Ovary (tissue), 9 donors: ENCODE results near the gene MEGF10. TPM values are rescaled to one million over a fixed set of nuclear protein-coding genes. Genes with fewer than 3 reads are reported as not detected.

Source experiments
- DNase-seq, 5 donors: peaks; one replicate each; pipeline ENCODE4 v3.0.0-alpha.2; 2019 to 2020
- H3K27ac ChIP-seq, 2 donors: fragments of 200-600 bp; one replicate each; pipeline versions ENCODE4 v1.5.1 to v1.8.0; 2019 to 2022
- H3K27me3 ChIP-seq: fragments of 200-600 bp; one replicate; pipeline ENCODE4 v1.8.0; 2022
- H3K36me3 ChIP-seq: fragments of 200-600 bp; sonication (generic); one replicate; pipeline ENCODE4 v1.5.1; 2019
- H3K4me1 ChIP-seq: one replicate; pipeline ENCODE4 v1.8.1; 2013; ENCODE audit warnings: mild to moderate bottlenecking, moderate library complexity; ENCODE audit not compliant: insufficient read depth
- H3K4me3 ChIP-seq: fragments of 200-600 bp; sonication (generic); one replicate; pipeline ENCODE4 v1.5.1; 2017
- H3K9me3 ChIP-seq, 2 donors: fragments of 200-600 bp in 1 of 2; sonication (generic) in 1 of 2; one replicate each; pipeline versions ENCODE4 v1.5.1 to v1.8.1; 2013 to 2019; ENCODE audit warnings: mild to moderate bottlenecking in 1 of 2, moderate library complexity in 1 of 2
- EP300 ChIP-seq: sonication (generic); formaldehyde crosslinking; IDR thresholded peaks from one replicate; pipeline ENCODE4 v1.6.1; 2017; ENCODE audit warnings: antibody characterized with exemption
- POLR2A ChIP-seq: fragments of 450-650 bp; IDR thresholded peaks from one replicate; pipeline ENCODE4 v1.6.1; 2017; ENCODE audit warnings: antibody characterized with exemption, mild to moderate bottlenecking, moderate library complexity
- WGBS, 3 donors: extraction: QIAGEN DNeasy Blood & Tissue Kit in 1 of 3; methylation state at CpG; one replicate each; pipeline versions ENCODE4 v1.1.5 to v1.1.7; 2013 to 2017; 5-methylcytosine and 5-hydroxymethylcytosine counted together
- intact Hi-C, 4 donors: fragments of 100-400 bp; cut with DNase I; formaldehyde crosslinking; loops; one replicate each; pipeline versions ENCODE4 v1.11.0 to v1.15.1; 2022 to 2023
- polyA plus RNA-seq, 2 donors: library from polyadenylated mRNA; stranded (reverse); fragments of 200-250 nt in 1 of 2; fragments of 350-450 nt in 1 of 2; fragmentation: Illumina TruSeq in 1 of 2; extraction: RNeasy Lipid Tissue Mini Kit (QIAGEN cat#74804) in 1 of 2; gene quantifications; one replicate each; pipeline ENCODE4 v1.2.3, GENCODE V29; 2013 to 2014
- total RNA-seq, 7 donors: library from RNA; depleted of rRNA in 2 of 7; stranded (reverse); fragments of >200 nt in 2 of 7; fragmentation: NEBNext Ultra II Directional in 3 of 7; extraction: Animal tissue kit (Norgen Biotek cat#: 25700) in 3 of 7; gene quantifications; one replicate each; pipeline versions ENCODE4 v1.1.0 to v1.2.4, GENCODE V29; 2016 to 2023
- TF ChIP-seq, protein P1 (sequence below), 3 donors: fragments of 450-650 bp in 2 of 3; fragments of 200-600 bp in 1 of 3; IDR thresholded peaks; one replicate each; pipeline versions ENCODE4 v1.5.1 to v1.8.0; 2016 to 2022; ENCODE audit warnings: antibody characterized with exemption in 3 of 3, mild to moderate bottlenecking in 1 of 3
- donor health status: DM: no; HTN: no; CAD: no; lungs with moderate emphysema.
- donor health status: DM: no; HTN: no; CAD: no.
- donor health status: Bipolar disorder and iron deficiency.
- donor health status: DM: yes; HTN: yes; CAD: no.
- donor health status: DM: no; HTN: no; CAD: no.
- donor health status: DM: yes; HTN: yes; CAD: no.

The MEGF10 gene
- total and polyA plus RNA-seq, 9 donors = 0.10 to 1.2 (median 0.51) TPM; not detected in 1

DNA sequence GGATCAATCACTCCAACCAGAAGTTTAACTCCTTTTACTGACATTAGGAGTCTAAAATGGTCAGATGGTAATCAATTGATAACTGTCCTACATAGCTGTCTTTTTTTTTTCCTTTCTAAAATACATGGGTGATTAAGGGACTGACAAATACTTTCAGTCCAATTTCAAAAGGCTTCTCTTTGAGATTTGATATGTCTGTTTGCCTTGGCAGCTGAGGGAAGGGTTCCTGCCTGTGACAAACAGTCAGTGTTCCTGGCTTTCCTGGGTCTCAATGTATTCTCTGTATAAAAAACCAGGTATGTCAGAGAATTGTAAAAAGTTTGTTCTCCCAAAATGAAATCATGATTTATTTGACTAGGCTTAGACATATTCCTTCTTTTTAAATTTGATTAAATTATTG, 84.5 kb downstream of the MEGF10 start:
- no peak overlapping the region for H3K27ac ChIP-seq
- intact Hi-C loops = no loop called here
- H3K4me3 ChIP-seq = no peak overlapping the region
- no peaks in the 10 kb centered on the region for H3K9me3 ChIP-seq
- TF ChIP-seq, protein P1, sequence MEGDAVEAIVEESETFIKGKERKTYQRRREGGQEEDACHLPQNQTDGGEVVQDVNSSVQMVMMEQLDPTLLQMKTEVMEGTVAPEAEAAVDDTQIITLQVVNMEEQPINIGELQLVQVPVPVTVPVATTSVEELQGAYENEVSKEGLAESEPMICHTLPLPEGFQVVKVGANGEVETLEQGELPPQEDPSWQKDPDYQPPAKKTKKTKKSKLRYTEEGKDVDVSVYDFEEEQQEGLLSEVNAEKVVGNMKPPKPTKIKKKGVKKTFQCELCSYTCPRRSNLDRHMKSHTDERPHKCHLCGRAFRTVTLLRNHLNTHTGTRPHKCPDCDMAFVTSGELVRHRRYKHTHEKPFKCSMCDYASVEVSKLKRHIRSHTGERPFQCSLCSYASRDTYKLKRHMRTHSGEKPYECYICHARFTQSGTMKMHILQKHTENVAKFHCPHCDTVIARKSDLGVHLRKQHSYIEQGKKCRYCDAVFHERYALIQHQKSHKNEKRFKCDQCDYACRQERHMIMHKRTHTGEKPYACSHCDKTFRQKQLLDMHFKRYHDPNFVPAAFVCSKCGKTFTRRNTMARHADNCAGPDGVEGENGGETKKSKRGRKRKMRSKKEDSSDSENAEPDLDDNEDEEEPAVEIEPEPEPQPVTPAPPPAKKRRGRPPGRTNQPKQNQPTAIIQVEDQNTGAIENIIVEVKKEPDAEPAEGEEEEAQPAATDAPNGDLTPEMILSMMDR (IDR thresholded peaks at IDR 0.05) = no peak
- TF ChIP-seq POLR2A (no peak), EP300 (no peak)
- H3K27me3 ChIP-seq = no peaks in the 10 kb centered on the region
- no peaks in the 10 kb centered on the region for H3K36me3 ChIP-seq
- no peaks in the 10 kb centered on the region for H3K4me1 ChIP-seq
- DNase-seq = no peak

DNA sequence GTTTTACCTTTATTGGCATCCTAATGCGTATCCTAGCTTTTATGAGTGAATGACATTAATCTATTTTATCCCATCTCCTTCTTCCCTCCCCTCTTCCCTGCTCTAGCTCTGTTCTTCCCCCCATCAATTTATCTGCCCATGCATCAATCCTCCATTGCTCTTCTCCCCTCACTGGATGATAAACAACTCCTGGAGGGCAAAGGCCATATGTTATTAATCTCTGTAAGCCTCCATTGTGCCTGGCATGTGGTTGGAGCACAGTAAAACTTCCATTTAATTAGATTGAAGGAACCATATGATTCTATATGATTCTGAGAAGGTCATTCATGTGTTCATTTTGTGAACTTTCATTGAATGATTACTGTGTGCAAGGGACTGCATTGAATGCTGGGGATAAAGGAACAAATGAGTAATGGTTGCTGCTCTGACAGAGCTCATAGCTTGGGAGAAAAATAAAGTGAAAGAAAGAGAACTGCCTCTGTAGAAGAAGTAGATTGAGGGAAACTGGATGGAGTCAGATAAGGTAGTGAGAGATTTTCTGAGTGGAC, 85.0 kb downstream of the MEGF10 start:
- WGBS, 3 donors = 85 to 95% (median 94%) methylated on average over 1 of the region's 1 CpG
- Histone ChIP-seq H3K27ac (no peak overlapping the region), H3K36me3 (no peaks in the 10 kb centered on the region), H3K9me3 (no peaks in the 10 kb centered on the region), H3K4me3 (no peak overlapping the region), H3K27me3 (no peaks in the 10 kb centered on the region), H3K4me1 (no peaks in the 10 kb centered on the region)
- intact Hi-C loops = no loop called here
- no peak for DNase-seq
- TF ChIP-seq EP300 = no peak
- TF ChIP-seq, protein P1 (IDR thresholded peaks at IDR 0.05) = no peak
- no peak for TF ChIP-seq POLR2A

DNA sequence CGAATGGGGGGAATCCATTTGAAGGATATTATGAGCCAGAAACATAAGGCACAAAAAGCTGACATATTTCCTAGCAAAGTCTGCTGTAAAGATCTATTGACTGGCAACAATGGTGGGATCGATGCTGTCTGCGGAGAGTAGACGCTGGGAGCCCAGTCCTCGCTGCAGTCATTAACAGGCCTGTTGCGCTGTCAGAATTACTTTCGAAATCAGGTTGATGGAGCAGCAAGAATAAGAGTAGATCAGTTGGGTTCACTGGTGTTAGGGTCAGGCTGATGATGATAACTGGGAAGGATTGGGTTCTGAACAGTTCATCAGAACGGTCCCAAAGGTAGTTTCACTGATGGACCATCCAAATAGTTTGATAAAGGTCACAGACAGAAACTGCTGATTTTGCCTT, 87.1 kb downstream of the MEGF10 start:
- Histone ChIP-seq H3K27me3 (no peaks in the 10 kb centered on the region), H3K4me1 (no peaks in the 10 kb centered on the region), H3K27ac (no peak overlapping the region), H3K36me3 (no peaks in the 10 kb centered on the region), H3K9me3 (no peaks in the 10 kb centered on the region), H3K4me3 (no peak overlapping the region)
- no peak for DNase-seq
- TF ChIP-seq, protein P1 (IDR thresholded peaks at IDR 0.05) = no peak
- no peak for TF ChIP-seq POLR2A
- no peak for TF ChIP-seq EP300
- intact Hi-C loops = no loop called here
- 92 to 96% (median 96%) methylated on average over 8 of the region's 8 CpGs for WGBS, 3 donors

DNA sequence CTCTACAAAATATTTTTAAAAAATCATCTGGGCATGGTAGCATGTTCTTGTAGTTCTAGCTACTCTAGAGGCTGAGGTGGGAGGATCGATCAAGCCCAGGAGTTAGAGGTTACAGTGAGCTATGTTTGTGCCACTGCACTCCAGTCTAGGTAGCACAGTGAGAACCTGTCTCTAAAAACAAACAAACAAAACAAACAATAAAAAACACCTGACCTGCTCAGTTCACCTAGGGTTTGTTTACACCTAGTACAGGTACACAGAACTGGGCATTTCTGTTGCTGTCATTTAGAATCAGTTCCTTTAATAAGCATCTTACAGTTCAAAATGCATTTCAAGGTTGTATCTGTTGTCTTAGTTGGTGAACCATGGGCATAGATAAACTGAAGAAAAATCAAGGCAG, 95.3 kb downstream of the MEGF10 start:
- DNase-seq = no peak
- WGBS, 3 donors = 94 to 97% (median 94%) methylated on average over 1 of the region's 1 CpG
- no peaks in the 10 kb centered on the region for H3K9me3 ChIP-seq
- no peaks in the 10 kb centered on the region for H3K4me1 ChIP-seq
- H3K4me3 ChIP-seq = no peak overlapping the region
- no peaks in the 10 kb centered on the region for H3K27me3 ChIP-seq
- intact Hi-C loops = no loop called here
- H3K27ac ChIP-seq = no peak overlapping the region
- TF ChIP-seq, protein P1 (IDR thresholded peaks at IDR 0.05) = no peak
- no peak for TF ChIP-seq POLR2A
- H3K36me3 ChIP-seq = no peaks in the 10 kb centered on the region

DNA sequence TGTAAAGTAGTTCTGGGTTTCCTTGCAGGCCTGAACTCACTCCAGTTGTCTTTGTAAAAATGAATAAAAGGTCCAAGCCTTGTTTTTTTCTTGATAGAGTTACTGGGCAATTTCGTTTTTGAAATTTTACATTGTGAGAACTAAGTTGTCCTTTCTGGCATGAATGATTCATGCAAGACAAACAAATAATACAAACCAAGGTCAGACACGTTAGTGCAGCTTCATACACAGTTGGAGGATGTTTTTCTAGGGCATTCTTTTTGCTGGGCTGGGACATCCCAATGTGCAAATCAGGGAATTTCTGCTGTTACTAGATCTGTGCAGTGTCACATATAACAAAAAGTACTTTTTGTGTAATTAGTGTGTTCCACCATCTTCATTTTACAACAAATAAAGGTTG, 96.0 kb downstream of the MEGF10 start:
- no peak for DNase-seq
- Histone ChIP-seq H3K4me3 (no peak overlapping the region), H3K27ac (no peak overlapping the region), H3K9me3 (no peaks in the 10 kb centered on the region), H3K27me3 (no peaks in the 10 kb centered on the region), H3K36me3 (no peaks in the 10 kb centered on the region), H3K4me1 (no peaks in the 10 kb centered on the region)
- TF ChIP-seq POLR2A (no peak), EP300 (no peak)
- TF ChIP-seq, protein P1 (IDR thresholded peaks at IDR 0.05) = no peak
- 7 to 23% (median 8%) methylated on average over 2 of the region's 2 CpGs for WGBS, 3 donors
- intact Hi-C loops = no loop called here
